Measurements from ENCODE around the gene BCAS1.

The BCAS1 gene

DNA sequence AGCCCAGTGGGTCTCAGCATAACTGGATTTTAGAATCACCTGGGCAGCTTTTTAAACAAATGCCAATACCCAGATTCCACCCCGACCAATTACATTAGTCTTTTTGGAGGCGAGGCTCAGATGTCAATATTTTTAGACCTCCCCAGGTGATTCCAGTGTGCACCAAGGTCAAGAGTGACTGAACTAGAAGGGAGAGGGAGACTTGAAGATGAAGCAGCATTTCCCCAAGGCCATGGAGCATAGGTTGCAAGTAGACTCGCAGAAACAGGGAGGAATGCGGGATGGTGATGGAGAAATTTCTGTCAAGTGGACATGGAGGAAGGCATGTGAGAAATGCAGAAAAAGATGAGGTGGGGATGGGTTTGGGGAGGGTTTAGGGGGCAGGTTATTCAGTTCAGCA is 64.9 kb downstream of the BCAS1 start:
- H3K4me2 ChIP-seq (ENCODE audit: low read length), result no peak overlapping the region
- no peaks in the 10 kb centered on the region for H3K36me3 ChIP-seq (ENCODE audit: control insufficient read depth, insufficient read depth, low read length)
- H3K79me2 ChIP-seq, result no peaks in the 10 kb centered on the region
- H3K27me3 ChIP-seq (ENCODE audit: control insufficient read depth, insufficient read depth, low read length), result no peaks in the 10 kb centered on the region
- H3K4me3 ChIP-seq (ENCODE audit: low read depth, low read length), result no peak overlapping the region
- no peak overlapping the region for H3K9ac ChIP-seq
- no peaks in the 10 kb centered on the region for H3K4me1 ChIP-seq
- no peak overlapping the region for H3K27ac ChIP-seq
- no peaks in the 10 kb centered on the region for H3K9me3 ChIP-seq (ENCODE audit: control insufficient read depth, low read length)
- H2AFZ ChIP-seq, result no peak overlapping the region
- TF ChIP-seq, protein P1, sequence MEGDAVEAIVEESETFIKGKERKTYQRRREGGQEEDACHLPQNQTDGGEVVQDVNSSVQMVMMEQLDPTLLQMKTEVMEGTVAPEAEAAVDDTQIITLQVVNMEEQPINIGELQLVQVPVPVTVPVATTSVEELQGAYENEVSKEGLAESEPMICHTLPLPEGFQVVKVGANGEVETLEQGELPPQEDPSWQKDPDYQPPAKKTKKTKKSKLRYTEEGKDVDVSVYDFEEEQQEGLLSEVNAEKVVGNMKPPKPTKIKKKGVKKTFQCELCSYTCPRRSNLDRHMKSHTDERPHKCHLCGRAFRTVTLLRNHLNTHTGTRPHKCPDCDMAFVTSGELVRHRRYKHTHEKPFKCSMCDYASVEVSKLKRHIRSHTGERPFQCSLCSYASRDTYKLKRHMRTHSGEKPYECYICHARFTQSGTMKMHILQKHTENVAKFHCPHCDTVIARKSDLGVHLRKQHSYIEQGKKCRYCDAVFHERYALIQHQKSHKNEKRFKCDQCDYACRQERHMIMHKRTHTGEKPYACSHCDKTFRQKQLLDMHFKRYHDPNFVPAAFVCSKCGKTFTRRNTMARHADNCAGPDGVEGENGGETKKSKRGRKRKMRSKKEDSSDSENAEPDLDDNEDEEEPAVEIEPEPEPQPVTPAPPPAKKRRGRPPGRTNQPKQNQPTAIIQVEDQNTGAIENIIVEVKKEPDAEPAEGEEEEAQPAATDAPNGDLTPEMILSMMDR (IDR thresholded peaks at IDR 0.05), result no peak

DNA sequence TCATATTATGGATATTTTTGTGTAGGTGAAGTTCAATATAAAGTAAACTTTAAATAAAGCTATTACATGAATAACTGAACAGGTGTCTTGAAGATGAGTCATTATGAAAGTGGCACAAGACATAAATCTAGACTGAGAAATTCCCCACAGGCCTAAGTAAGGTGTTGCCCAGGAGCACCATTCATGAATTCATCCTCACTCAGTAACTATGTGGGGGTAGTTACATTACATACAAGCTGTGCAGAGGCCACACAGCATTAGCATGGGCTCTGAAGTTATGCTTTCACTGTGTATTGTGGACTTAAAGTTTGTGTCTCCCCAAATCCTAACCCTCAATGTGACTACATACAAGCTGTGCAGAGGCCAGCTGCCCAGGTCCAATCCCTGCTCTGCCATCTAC is 65.9 kb downstream of the BCAS1 start:
- TF ChIP-seq, protein P1 (IDR thresholded peaks at IDR 0.05), result no peak
- Histone ChIP-seq H3K9ac (no peak overlapping the region), H3K9me3 (ENCODE audit: control insufficient read depth, low read length) (no peaks in the 10 kb centered on the region), H3K79me2 (no peaks in the 10 kb centered on the region), H3K4me1 (no peaks in the 10 kb centered on the region), H3K27ac (no peak overlapping the region), H3K27me3 (ENCODE audit: control insufficient read depth, insufficient read depth, low read length) (no peaks in the 10 kb centered on the region), H2AFZ (no peak overlapping the region), H3K4me3 (ENCODE audit: low read depth, low read length) (no peak overlapping the region), H3K36me3 (ENCODE audit: control insufficient read depth, insufficient read depth, low read length) (no peaks in the 10 kb centered on the region), H3K4me2 (ENCODE audit: low read length) (no peak overlapping the region)

DNA sequence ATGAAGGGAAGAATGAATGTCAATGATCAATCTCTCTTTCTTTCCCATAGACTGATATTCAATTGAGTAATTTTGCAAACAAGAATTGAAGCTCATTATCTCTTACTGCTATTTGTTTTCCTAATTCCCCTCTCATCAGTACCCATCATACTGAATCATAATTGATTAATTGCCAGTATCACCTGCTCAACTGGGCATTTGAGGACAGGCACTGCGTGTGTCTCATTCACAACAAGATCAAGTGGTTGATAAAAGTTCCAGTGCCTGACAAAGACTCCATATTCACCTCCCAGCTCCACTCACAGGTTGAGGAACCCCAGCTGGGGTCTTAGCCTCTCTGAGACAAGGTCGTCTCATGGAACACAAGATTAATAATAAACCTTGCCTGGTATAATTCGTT is 67.7 kb downstream of the BCAS1 start:
- Histone ChIP-seq H3K9me3 (ENCODE audit: control insufficient read depth, low read length) (no peaks in the 10 kb centered on the region), H3K27ac (no peak overlapping the region), H3K36me3 (ENCODE audit: control insufficient read depth, insufficient read depth, low read length) (no peaks in the 10 kb centered on the region), H2AFZ (no peak overlapping the region), H3K4me2 (ENCODE audit: low read length) (no peak overlapping the region), H3K4me1 (no peaks in the 10 kb centered on the region), H3K4me3 (ENCODE audit: low read depth, low read length) (no peak overlapping the region), H3K9ac (no peak overlapping the region), H3K79me2 (no peaks in the 10 kb centered on the region), H3K27me3 (ENCODE audit: control insufficient read depth, insufficient read depth, low read length) (no peaks in the 10 kb centered on the region)
- TF ChIP-seq, protein P1 (IDR thresholded peaks at IDR 0.05), result no peak

DNA sequence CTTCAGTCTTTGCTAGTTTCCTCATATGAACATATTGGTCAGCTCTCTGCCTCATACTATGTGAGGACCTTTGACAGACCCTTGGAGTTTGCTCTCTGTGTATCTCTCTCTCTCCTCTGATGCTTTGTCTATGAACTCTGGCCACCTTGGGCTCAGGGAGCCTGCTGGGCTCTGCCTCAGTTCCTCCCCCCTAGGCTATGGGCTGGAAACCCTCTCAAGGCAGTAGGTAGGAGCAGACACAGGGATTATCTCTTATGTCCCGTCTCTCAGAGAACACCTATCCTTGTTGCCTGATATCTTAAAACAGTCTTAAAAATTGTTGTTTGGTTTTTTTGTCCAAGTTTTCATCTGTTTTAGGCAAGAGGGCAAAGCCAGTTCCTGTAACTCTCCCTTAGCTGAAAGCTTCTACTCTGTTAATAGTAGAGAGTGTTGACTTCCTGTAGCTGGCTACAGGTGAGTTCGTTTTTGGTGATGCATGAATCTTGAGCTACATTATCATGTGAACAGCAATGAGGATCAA is 68.3 kb downstream of the BCAS1 start:
- H3K27ac ChIP-seq, result no peak overlapping the region
- no peaks in the 10 kb centered on the region for H3K79me2 ChIP-seq
- TF ChIP-seq, protein P1 (IDR thresholded peaks at IDR 0.05), result no peak

DNA sequence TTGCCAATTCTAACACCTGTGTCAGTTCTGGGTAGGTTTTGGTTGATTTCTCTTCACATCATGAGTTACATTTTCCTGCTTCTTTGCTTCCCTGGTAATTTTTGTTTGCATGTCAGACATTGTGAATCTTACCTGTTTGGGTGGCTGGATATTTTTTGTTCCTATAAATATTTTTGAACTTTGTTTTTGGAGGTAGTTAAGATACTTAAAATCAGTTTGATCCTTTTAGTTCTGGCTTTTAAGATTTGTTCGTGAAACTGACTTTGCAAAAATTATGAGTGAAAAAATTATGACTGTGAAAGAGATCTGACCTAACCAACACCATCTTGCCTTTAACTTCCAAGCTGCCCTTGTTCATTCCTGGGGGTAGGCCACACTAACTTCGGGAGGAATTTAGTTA is 69.5 kb downstream of the BCAS1 start:
- TF ChIP-seq, protein P1 (IDR thresholded peaks at IDR 0.05), result no peak
- Histone ChIP-seq H3K4me2 (ENCODE audit: low read length) (no peak overlapping the region), H3K4me3 (ENCODE audit: low read depth, low read length) (no peak overlapping the region), H3K79me2 (no peaks in the 10 kb centered on the region), H3K9ac (no peak overlapping the region), H3K27ac (no peak overlapping the region), H3K27me3 (ENCODE audit: control insufficient read depth, insufficient read depth, low read length) (no peaks in the 10 kb centered on the region), H3K4me1 (no peaks in the 10 kb centered on the region), H2AFZ (no peak overlapping the region), H3K9me3 (ENCODE audit: control insufficient read depth, low read length) (no peaks in the 10 kb centered on the region), H3K36me3 (ENCODE audit: control insufficient read depth, insufficient read depth, low read length) (no peaks in the 10 kb centered on the region)

More for the DNA sequence above, 68.3 kb downstream of the BCAS1 start:
- Histone ChIP-seq H3K9me3 (ENCODE audit: control insufficient read depth, low read length) (no peaks in the 10 kb centered on the region), H3K9ac (no peak overlapping the region), H3K36me3 (ENCODE audit: control insufficient read depth, insufficient read depth, low read length) (no peaks in the 10 kb centered on the region), H2AFZ (no peak overlapping the region), H3K4me1 (no peaks in the 10 kb centered on the region), H3K4me2 (ENCODE audit: low read length) (no peak overlapping the region), H3K4me3 (ENCODE audit: low read depth, low read length) (no peak overlapping the region), H3K27me3 (ENCODE audit: control insufficient read depth, insufficient read depth, low read length) (no peaks in the 10 kb centered on the region)

Measured in parathyroid adenoma (tissue), 2 donors.